Retinal pigment epithelial cell (primary cell): ENCODE measurements around the gene RSPH10B.
A peak's percentile ranks its signal among the peaks of the same experiment; 100 is the strongest.
"Not testable (repeated sequence)": the region's sequence is repeated elsewhere in the genome, so short reads cannot be mapped to it uniquely, and the experiment has no call there.

Experiments
- DNase-seq: peaks from one replicate; pipeline ENCODE4 v3.0.0-alpha.2; 2010; ENCODE audit warnings: low read depth
- H3K4me3 ChIP-seq: 2 replicates; pipeline ENCODE4 v1.5.1; 2011; ENCODE audit warnings: mild to moderate bottlenecking, low read length, control low read depth, moderate library complexity
- CTCF ChIP-seq: conservative IDR thresholded peaks from 2 replicates; pipeline ENCODE4 v1.5.1; 2011; ENCODE audit warnings: low read depth, low read length, control low read depth, inconsistent platforms

RSPH10B gene

GRCh38 chr7:6007386-6007785, 36.9 kb upstream of the RSPH10B start:
- H3K4me3 ChIP-seq: no peak overlapping the region
- TF ChIP-seq CTCF: no peak
- DNase-seq: no peak

GRCh38 chr7:5997210-5997808, 26.8 kb upstream of the RSPH10B start:
- peak; percentile 76 for TF ChIP-seq CTCF
- DNase-seq: peak; percentile 51
- H3K4me3 ChIP-seq: no peak overlapping the region

GRCh38 chr7:5987061-5987460, 16.6 kb upstream of the RSPH10B start:
- DNase-seq, H3K4me3 ChIP-seq: not testable (repeated sequence)

GRCh38 chr7:5979680-5980314, 9.3 kb upstream of the RSPH10B start:
- not testable (repeated sequence) for H3K4me3 ChIP-seq, DNase-seq

GRCh38 chr7:5973580-5973979, 3.1 kb upstream of the RSPH10B start:
- not testable (repeated sequence) for DNase-seq, H3K4me3 ChIP-seq

- not testable (repeated sequence) for H3K4me3 ChIP-seq, DNase-seq
Measured at GRCh38 chr7:5963810-5964209, 6.7 kb downstream of the RSPH10B start.

- not testable (repeated sequence) for DNase-seq, H3K4me3 ChIP-seq
Measured at GRCh38 chr7:5963205-5963604, 7.3 kb downstream of the RSPH10B start.

GRCh38 chr7:5934945-5935450, 35.5 kb downstream of the RSPH10B start:
- H3K4me3 ChIP-seq, DNase-seq: not testable (repeated sequence)

GRCh38 chr7:5931905-5932644, 38.4 kb downstream of the RSPH10B start:
- DNase-seq, H3K4me3 ChIP-seq: not testable (repeated sequence)

GRCh38 chr7:5931250-5931649, 39.2 kb downstream of the RSPH10B start:
- DNase-seq, H3K4me3 ChIP-seq: not testable (repeated sequence)

GRCh38 chr7:5930290-5930689, 40.2 kb downstream of the RSPH10B start:
- not testable (repeated sequence) for DNase-seq, H3K4me3 ChIP-seq

GRCh38 chr7:5926263-5926870, 44.1 kb downstream of the RSPH10B start:
- not testable (repeated sequence) for H3K4me3 ChIP-seq, DNase-seq

GRCh38 chr7:5924630-5925029, 45.9 kb downstream of the RSPH10B start:
- H3K4me3 ChIP-seq, DNase-seq: not testable (repeated sequence)

GRCh38 chr7:5924180-5924579, 46.3 kb downstream of the RSPH10B start:
- not testable (repeated sequence) for H3K4me3 ChIP-seq, DNase-seq

GRCh38 chr7:5916529-5916928, 54.0 kb downstream of the RSPH10B start:
- DNase-seq: not testable (repeated sequence)

GRCh38 chr7:5908835-5909234, 61.7 kb downstream of the RSPH10B start:
- DNase-seq: peak; percentile 12
- not testable (repeated sequence) for H3K4me3 ChIP-seq

More at GRCh38 chr7:5916529-5916928, 54.0 kb downstream of the RSPH10B start:
- not testable (repeated sequence) for H3K4me3 ChIP-seq

GRCh38 chr7:5904726-5905125, 65.8 kb downstream of the RSPH10B start:
- not testable (repeated sequence) for DNase-seq, H3K4me3 ChIP-seq
